A172 (cell line): ENCODE results near the gene JMJD1C. TPM values are rescaled to one million over a fixed set of nuclear protein-coding genes. Genes with fewer than 3 reads are reported as not detected.
"Not testable (repeated sequence)": the region's sequence is repeated elsewhere in the genome, so short reads cannot be mapped to it uniquely, and the experiment has no call there.

Source experiments
- DNase-seq: peaks from one replicate; pipeline ENCODE4 v3.0.0-alpha.2; 2015; ENCODE audit warnings: low spot score
- total RNA-seq: library from RNA; depleted of rRNA; stranded (reverse); fragments of >200 nt; shearing (Covaris generic); gene quantifications from 2 replicates; pipeline ENCODE4 v1.2.3, GENCODE V29; 2014

Gene JMJD1C
- total RNA-seq, 1 experiment from 2014 or later = 98.3 TPM

DNA sequence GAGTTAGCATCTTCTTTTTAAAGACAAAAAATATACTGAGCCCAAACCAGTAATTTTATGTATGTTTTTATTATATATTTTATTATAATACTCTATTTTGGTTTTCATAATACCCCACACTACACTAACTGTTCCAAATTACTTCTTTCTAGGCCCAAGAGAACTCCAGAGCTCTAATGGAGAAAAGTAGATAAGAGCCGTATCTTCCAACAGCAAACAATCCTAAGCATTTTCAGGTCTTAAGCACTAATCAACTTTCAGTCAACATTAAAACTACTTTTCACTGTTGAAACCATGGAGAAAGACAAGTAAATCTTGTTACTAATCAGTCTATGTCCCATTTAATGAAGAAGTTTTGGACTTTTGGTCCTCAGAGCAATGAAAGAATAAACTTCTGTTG, 55.1 kb downstream of the JMJD1C start:
- no peak for DNase-seq

DNA sequence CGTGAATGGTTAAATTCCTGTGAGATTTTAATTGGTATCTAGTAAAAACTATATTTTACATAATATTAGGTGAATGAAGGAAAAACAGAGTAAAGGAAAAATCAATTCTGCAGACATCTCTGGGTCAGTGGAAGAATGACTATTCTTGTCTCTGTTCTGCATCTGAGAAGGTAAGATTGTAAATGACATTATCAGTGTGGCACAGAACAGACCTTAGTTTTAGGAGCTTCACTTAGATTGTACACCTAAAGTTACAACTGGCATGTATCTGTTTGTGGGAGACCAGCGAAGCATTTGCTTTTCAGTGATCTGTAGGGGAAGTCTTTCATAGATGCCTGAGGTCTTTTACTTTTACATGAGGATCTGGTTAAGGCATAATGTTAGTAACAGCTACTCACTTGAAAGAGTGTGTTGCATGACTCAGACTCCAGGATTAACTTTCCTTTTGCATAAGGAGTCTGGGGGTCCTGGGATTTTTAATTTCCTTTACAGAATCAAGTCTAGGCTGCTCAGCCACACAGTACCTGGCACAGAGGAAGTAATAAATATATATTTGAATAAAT, 56.2 kb downstream of the JMJD1C start:
- DNase-seq = no peak

DNA sequence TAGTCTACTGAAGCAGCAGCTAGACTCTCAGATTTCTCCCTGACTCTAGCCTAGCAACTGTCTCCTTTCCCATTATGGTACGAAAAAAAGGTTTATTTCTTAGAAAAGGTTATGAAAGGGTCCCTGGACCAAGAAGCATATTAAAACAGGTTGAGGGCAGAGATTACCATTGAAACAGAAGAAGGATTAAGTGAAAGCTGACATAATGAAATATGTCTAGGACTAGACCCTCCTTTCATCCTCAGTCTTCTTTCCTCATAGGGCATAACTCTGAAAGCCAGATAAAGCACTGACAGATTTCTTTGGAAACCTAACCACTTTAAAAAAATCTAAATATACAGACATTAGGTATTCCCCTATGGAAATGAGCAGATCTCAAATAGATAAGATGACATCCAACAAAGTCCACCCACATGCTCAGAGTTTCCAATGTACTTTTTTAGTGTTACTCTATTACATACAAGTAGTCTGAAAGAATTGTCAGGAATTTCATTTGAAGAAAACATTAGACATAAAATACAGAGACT, 58.6 kb downstream of the JMJD1C start:
- no peak for DNase-seq

DNA sequence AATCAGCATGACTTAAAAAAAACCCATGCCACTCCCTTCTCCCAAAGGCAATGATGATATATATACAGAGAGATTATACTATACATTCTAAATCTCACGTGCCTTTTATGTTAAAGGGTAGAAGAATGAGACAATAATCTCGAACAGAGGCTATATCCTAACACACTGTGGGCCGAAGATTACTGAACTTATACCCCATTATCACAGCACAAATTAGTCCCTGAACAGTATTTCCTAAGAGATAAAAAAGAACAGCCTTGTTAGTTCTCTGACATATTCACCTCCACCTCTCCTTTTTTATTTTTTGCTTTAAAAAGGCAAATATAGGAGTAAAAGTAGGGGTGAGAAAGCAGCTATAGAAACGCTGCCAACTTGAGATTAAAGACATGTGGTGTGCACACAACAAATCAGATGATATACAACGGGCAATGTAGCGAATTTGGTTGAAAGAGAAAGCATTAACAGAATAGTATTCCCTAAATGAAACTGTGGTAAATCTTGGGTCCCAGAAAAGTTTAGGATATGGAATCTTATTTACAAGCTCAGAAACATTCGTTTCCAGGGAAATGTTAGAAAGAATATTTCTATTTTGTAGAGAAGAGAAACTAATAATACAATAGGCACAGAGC, 69.5 kb downstream of the JMJD1C start:
- DNase-seq = peak; percentile 7

DNA sequence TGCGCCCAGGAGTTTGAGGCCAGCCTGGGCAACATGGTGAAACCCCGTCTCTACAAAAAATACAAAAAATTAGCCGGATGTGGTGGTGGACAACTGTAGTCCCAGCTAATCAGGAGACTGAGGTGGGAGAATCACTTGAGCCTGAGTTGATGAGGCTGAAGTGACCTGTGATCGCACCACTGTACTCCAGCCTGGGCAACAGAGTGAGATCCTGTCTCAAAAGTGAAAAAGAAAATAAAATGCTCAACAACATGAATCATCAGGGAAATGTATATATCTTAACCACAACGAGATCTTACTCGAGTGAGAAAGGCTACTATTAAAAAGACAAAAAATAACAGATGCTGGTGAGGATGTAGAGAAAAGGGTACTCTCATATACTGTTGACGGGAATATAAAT, 72.7 kb downstream of the JMJD1C start:
- DNase-seq = no peak

DNA sequence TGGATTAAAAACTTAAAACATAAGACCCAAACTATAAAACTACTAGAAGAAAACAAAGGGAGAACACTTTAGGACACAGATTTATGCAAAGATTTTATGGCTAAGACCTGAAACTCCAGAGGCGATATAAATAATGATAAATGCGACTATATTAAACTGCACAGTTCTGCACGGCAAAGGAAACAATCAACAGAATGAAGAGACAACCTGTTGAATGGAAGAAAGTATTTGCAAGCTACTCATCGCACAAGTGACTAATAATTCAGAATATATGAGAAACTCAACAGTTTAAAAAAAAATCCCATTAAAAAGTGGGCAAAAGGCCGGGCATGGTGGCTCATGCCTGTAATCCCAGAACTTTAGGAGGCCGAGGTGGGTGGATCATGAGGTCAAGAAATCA, 73.6 kb downstream of the JMJD1C start:
- DNase-seq = no peak

DNA sequence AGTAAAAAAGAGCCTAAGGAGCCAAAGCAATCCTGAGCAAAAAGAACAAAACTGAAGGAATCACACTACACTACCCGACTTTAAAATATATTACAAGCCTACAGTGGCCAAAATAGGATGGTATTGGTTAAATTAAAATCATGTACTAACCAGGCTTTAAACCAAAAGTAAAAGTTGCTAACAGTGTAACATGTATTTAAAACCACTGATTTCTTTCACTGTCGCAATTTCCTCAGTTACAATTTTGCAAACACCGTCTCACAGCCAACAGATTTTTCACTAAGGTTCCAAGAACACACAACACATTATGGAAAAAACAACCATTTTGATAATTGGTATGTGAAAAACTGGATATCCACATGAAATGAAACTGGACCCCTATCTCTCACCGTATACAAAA, 74.0 kb downstream of the JMJD1C start:
- no peak for DNase-seq

DNA sequence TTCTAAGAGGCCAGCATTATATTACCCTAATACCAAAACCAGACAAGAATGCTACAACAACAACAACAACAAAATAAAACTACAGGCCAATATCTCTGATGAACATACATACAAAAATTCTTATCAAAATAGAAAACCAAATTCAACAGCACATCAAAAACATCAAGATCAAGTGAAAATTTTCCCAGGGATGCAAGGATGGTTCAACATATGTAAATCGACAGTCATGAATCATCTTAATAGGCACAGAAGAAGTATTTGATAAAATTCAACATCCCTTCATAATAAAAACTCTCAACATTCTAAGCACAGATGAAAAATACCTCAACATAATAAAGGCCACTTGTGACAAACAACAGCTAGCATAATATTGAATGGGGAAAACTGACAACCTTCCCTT, 75.3 kb downstream of the JMJD1C start:
- no peak for DNase-seq

DNA sequence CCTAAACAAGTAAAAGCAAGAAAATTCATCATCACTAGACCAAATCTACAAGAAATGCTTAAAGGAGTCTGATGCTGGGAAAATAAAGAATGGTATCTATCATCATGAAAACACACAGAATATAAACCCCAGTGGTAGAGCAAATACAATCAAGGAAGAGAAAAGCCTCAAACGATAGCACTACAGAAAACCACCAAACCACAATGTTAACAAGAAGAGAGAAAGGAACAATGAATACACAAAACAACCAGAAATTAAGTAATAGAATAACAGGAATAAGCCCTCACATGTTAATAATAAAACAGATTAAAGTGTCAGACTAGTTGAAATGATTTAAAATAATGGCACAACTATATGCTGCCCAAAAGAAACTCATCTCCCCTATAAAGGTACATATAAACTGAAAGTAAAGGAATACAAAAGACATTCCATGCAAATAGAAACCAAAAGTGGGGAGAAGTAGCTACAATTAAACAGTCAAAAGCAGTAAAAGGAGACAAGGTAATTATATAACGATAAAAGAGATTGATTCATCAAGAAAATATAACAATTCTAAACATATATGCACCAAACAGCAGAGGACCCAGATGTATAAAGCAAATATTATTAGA, 77.3 kb downstream of the JMJD1C start:
- DNase-seq = no peak

DNA sequence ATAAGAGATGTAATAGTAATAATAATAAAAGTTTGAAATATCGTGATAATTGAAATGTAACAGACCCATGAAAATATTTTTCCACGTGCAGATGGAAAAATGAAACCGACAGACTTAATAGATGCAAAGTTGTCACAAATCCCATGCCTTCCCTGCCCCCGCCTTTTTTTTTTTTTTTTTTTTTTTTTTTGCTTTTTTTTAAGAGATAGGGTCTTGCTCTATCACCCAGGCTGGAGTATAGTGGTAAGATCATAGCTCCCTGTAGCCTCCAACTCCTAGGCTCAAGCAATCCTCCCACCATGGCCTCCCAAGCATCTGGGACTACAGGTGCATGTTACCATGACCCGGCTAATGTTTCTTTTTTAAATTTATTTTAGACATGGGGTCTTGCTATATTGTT, 80.5 kb downstream of the JMJD1C start:
- DNase-seq = no peak

DNA sequence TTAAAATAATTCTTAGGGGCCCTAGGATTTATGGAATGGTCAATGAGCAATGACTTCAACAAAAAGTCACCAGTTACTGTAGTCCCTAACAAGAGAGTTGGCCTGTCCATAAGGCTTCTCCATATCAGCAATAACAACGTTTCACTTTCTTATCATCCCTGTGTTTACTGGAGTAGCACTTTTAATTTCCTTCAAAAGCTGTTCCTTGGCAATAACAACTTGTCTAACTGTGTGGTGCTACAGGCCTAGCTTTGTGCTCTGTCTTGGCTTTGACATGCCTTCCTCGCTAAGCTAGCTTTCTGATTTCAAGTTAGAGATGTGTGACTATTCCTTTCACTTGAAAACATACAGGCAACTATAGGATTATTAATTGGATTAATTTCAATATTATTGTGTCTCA, 81.1 kb downstream of the JMJD1C start:
- no peak for DNase-seq

DNA sequence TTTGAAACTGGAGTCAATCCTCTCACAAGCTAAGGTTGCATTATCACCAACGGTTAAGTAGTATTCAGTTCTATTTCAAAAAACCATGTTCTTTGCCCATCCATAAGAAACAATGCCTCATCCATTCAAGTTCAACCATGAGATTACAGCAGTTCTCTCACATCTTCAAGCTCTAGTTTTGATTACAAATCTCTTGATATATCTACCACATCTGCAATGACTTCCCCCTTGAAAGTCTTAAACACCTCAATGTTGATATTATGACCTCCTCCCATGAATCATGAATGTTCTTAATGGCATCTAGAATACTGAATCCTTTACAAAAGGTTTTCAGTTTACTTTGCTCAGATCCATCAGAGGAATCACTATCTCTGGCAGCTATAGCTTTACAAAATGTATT, 81.8 kb downstream of the JMJD1C start:
- no peak for DNase-seq

DNA sequence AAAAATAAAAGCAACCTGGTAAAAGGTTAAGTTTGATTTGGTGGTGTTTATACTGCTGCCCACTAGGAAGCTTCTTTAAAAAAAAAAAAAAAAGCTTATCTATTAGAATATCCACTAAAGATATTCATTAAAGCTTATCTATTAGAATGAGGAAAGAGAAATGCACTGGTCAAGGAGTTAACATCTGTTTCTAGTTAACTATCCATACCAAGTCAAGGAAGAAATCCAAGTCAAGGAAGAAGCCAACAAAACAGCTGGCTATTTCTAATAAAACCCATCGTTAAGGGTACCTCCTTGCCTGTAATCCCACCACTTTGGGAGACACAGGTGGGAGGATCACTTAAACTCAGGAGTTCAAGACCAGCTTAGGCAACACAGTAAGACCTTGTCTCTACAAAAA, 82.6 kb downstream of the JMJD1C start:
- no peak for DNase-seq

DNA sequence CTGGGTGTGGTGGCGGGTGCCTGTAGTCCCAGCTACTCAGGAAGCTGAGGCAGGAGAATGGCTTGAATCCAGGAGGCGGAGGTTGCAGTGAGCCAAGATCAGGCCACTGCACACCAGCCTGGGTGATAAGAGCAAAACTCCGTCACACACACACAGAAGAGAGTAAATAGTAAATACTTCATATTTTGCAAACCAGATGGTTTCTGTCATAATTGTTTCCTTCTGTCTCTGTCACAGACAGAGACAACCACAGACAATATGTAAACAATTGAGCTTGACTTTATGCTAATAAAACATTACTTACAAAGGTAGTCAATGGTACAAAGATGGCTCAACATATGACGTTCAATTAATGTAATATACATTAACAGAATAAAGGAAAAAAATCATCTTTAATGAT, 83.7 kb downstream of the JMJD1C start:
- DNase-seq = no peak

DNA sequence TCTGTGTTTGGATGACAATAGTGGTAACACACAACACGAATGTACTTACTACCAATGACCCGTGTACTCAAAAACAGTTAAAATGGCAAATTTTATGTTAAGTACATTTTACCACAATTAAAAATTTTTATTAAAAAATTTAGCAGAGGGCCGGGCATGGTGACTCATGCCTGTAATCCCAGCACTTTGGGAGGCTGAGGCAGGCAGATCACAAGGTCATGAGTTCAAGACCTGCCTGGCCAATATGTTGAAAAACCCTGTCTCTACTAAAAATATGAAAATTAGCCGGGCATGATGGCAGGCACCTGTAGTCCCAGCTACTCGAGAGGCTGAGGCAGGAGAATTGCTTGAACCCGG, 88.5 kb downstream of the JMJD1C start:
- DNase-seq = not testable (repeated sequence)

DNA sequence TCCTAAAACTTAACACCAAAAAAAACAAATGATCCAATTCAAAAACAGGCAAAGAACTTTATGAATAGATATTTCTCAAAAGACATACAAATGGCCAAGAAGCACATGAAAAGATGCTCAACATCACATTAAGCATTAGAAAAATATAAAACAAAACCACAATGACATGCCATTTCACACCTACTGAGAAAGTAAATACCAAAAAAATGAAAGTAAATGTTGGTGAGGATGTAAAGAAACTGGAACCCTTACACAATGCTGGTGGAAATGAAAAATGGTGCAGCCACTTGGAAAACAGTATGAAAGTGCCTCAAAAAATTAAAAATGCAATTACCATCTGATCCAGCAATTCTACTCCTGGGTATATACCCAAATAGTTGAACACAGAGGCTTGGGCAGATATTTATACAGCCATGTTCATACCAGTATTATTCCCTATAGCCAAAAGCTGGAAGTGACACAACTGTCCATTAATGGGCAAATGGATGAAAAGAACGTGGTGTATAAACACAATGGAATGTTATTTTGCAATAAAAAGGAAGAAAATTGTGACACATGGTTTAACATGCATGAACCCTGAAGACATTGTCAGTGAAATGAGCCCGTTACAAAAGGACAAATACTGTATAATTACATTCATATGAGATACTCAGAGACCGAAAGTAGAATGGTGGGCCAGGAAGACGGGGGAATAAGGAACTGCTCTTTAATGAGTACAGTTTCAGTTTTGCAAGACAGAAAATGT, 89.0 kb downstream of the JMJD1C start:
- no peak for DNase-seq

DNA sequence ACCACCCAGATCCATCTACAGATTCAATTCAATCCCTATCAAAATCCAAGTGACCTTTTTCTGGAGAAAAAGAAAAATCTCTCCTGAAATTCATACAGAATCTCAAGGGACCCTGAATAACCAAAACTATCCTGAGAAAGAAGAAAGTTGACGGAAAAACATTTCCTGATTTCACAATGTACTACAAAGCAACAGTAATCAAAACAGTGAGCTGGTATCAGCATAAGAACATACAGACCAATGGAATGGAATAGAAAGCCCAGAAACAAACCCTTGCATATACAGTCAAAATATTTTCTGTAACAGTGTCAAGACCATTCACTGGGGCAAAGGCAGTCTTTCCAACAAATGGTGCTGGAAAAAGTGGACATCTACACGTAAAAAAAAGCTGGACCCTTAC, 89.9 kb downstream of the JMJD1C start:
- no peak for DNase-seq

DNA sequence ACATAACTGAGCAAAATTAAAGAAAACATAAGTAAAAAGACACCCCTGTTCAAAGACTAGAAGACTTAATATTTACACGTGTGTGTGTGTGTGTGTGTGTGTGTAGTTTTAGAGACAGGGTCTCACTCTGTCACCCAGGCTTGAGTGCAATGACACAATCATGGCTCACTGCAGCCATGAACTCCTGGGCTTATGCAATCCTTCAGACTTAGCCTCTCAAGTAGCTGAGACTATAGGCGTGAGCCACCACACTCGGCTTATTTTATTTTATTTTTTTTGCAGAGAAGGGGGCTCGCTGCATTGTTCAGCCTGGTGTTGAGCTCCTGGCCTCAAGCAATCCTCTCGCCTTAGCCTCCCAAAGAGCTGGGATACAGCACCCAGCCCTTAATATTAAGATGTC, 90.3 kb downstream of the JMJD1C start:
- DNase-seq = no peak

DNA sequence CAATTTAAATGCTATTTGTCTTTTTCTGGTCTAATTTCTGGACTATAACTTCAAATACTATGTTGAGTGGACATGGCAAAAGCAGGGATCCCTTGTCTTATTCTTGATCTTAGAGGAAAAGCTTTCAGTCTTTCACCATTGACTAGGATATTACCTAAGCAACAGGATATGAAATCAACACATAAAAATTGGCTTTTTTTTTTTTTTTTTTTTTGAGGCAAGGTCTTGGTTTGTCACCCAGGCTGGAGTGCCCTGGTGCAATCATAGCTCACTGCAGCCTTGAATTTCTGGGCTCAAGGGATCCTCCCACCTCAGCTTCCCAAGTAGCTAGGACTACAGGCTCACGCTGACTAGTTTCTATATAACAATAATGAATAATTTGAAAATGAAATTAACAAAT, 90.8 kb downstream of the JMJD1C start:
- no peak for DNase-seq

DNA sequence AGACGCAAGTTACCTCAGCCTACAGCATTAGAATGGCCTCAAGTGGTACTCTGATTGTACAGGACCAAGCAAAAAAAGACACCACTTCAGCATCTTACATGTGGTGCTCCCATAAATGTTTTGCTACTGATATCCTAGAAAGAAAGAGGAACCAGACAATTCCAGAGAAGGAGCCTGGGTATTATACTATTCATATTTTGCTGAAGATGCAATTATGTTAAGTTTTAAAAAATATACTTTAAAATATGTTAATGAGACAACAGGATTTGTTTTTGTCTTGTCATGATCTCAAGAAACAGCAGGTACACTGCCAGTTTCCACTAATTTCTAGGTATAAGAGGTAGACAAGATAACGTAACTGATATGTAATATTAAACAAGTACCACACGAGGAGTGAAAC, 92.6 kb downstream of the JMJD1C start:
- DNase-seq = no peak

DNA sequence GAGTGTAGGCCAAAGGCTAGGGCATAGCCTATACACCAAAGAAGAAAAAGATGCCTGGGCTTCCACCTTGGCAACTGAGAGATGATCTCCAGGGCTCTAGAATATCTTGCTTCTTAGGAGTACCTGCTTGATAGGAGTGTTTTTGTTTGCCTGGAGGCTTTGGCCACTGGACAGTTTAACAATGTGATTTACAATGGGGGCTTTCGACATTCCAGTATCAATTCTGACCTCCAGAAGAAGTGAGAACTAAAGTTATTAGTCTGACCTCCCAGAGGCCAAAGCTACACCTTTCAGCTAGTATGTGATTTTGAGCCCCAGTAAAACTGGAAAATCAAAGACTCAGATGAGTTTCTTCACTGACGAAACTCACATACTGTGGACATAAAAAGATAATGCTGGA, 96.1 kb downstream of the JMJD1C start:
- no peak for DNase-seq

DNA sequence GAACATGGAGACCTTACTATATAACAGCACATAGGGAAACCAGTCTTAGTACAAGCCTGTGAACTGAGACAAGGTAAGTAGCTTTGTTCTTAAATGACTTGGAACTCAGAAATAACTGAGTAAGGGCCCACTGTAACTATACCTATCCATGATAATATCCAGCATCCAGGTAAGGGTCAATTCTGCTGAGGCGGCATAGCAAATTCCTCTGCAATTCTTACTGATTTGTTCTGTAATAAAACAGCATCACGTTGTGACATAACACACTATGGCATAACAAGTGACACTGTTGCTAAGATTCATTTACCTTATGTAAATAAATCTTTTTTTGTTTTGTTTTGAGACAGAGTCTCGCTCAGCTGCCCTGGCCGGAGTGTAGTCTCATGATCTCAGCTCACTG, 97.4 kb downstream of the JMJD1C start:
- no peak for DNase-seq

DNA sequence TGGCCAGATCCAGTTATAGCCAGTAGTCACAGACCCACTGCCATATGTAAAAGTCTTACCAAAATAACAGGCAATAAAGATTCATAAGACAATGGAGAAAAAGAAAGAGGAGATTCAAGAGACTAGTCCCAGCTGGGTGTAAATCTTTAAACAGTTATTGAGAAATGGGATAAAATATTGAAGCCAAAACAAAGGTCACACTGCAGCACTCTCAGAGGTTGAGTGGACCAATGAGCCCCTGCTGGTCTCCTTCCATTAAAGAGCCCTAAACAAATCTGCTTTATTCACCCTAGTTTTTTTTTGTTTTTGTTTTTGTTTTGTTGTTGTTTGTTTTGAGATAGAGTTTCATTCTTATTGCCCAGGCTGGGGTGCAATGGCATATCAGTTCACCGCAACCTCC, 98.8 kb downstream of the JMJD1C start:
- DNase-seq = no peak
